Heart right ventricle (tissue), 16 donors: Measurements from ENCODE around the gene CRB2. TPM values are rescaled to one million over a fixed set of nuclear protein-coding genes. Genes with fewer than 3 reads are reported as not detected.
A peak's percentile ranks its signal among the peaks of the same experiment; 100 is the strongest.

ENCODE experiments used
- ATAC-seq, 8 donors: fragments of 200-7000 bp; cut with Tn5 transposase; one replicate each; pipeline ENCODE4 v1.9.1; 2020; ENCODE audit warnings: mild to moderate bottlenecking in 8 of 8, moderate library complexity in 8 of 8, moderate number of reproducible peaks in 1 of 8
- DNase-seq, 2 donors: peaks; one replicate each; pipeline ENCODE4 v3.0.0-alpha.2; 2020
- H3K27ac ChIP-seq, 10 donors: fragments of 200-600 bp; sonication (generic) in 2 of 10; one replicate each; pipeline versions ENCODE4 v1.5.0 to v1.8.0; 2020 to 2022; ENCODE audit warnings: mild to moderate bottlenecking in 3 of 10
- H3K27me3 ChIP-seq, 7 donors: fragments of 200-600 bp; one replicate each; pipeline ENCODE4 v1.8.0; 2021 to 2022; ENCODE audit warnings: mild to moderate bottlenecking in 2 of 7
- H3K36me3 ChIP-seq, 9 donors: fragments of 200-600 bp; sonication (generic) in 1 of 9; one replicate each; pipeline versions ENCODE4 v1.5.0 to v1.8.0; 2020 to 2022; ENCODE audit warnings: mild to moderate bottlenecking in 2 of 9
- H3K4me1 ChIP-seq, 9 donors: fragments of 200-600 bp; sonication (generic) in 1 of 9; one replicate each; pipeline versions ENCODE4 v1.5.0 to v1.8.0; 2020 to 2022; ENCODE audit warnings: mild to moderate bottlenecking in 4 of 9
- H3K4me3 ChIP-seq, 10 donors: fragments of 200-600 bp; sonication (generic) in 2 of 10; one replicate each; pipeline versions ENCODE4 v1.5.0 to v1.8.0; 2020 to 2022; ENCODE audit warnings: mild to moderate bottlenecking in 7 of 10, moderate library complexity in 2 of 10
- H3K9me3 ChIP-seq, 11 donors: fragments of 200-600 bp in 10 of 11; sonication (generic) in 2 of 11; one replicate each; pipeline versions ENCODE4 v1.5.0 to v1.8.0; 2013 to 2022; ENCODE audit warnings: mild to moderate bottlenecking in 2 of 11, control low read depth in 1 of 11, moderate library complexity in 1 of 11
- CTCF ChIP-seq, 9 donors: fragments of 200-600 bp; sonication (generic) in 2 of 9; IDR thresholded peaks; one replicate each; pipeline versions ENCODE4 v1.5.0 to v1.8.0; 2021 to 2022; ENCODE audit warnings: antibody characterized with exemption in 9 of 9, mild to moderate bottlenecking in 5 of 9, moderate library complexity in 1 of 9
- WGBS, 2 donors: extraction: QIAGEN DNeasy Blood & Tissue Kit; methylation state at CpG; one replicate each; pipeline ENCODE4 v1.1.7; 2013; ENCODE audit warnings: inconsistent platforms in 1 of 2; 5-methylcytosine and 5-hydroxymethylcytosine counted together
- intact Hi-C, 10 donors: fragments of 100-400 bp; cut with DNase I; formaldehyde crosslinking; loops; one replicate each; pipeline versions ENCODE4 v1.11.1 to v1.14.2; 2022
- polyA plus RNA-seq, 2 donors: library from polyadenylated mRNA; stranded (reverse); fragments of 200-250 nt; gene quantifications; one replicate each; pipeline ENCODE4 v1.2.3, GENCODE V29; 2013
- total RNA-seq, 10 donors: library from RNA; stranded (reverse); fragmentation: NEBNext Ultra II Directional in 3 of 10; extraction: Animal tissue kit (Norgen Biotek cat#: 25700) in 3 of 10; gene quantifications; one replicate each; pipeline versions ENCODE4 v1.2.1 to v1.2.4, GENCODE V29; 2021 to 2023
- donor health status: Arrhythmogenic right ventricular cardiomyopathy.
- donor health status: ischemic (EF 13 %, LVEDD 7.1; RV severe dilation, severe dysfunction).
- donor health status: healthy with polysubstance abuse.
- donor health status: DM: no; HTN: yes; CAD: no.
- donor health status: DM: no; HTN: no; CAD: no.
- donor health status: ischemic (EF 25% LVEDD 6.9; RV normal size, moderate dysfunction).
- donor health status: ischemic (EF 25% LVEDD 5.7; RV mildly dilated, moderate dysfunction).
- donor health status: healthy.
- donor health status: DM: yes; HTN: yes; CAD: no.
- donor health status: Ischemic cardiomyopathy.
- donor health status: ischemic (EF 35%, LVEDD 5.7; RV mildly dilated, moderate dysfunction).
- donor health status: nonischemic (EF 11% LVEDD 7.7; RV severe dilation, severe dysfunction).
- donor health status: DM: yes; HTN: yes; CAD: no.
- donor health status: PGD.
- donor health status: ischemic (EF 29% LVEDD 5.4; RV normal size, mild dysfunction).
- donor health status: nonischemic (EF 23%, LVEDD 6.1; RV moderate dilation, normal function).

CRB2 gene
- total and polyA plus RNA-seq, 12 donors = 0.01 to 0.24 (median 0.09) TPM; not detected in 9

GRCh38 chr9:123365881-123366528 is 10.0 kb downstream of the CRB2 start:
- Histone ChIP-seq H3K9me3 (no peaks in the 10 kb centered on the region), H3K27me3 (peaks cover 0 to 39% (median 28%) of the 10 kb centered on the region in 7 donors), H3K4me3 (no peak overlapping the region), H3K36me3 (no peaks in the 10 kb centered on the region), H3K27ac (no peak overlapping the region), H3K4me1 (peaks cover 0 to 2% (median 0%) of the 10 kb centered on the region in 9 donors)
- intact Hi-C loops = no loop called here
- WGBS, 2 donors = 70 to 77% methylated on average over 64 to 67 of the region's 67 CpGs
- no peak for DNase-seq
- TF ChIP-seq CTCF (IDR thresholded peaks at IDR 0.05) = no peak
- ATAC-seq = no peak

GRCh38 chr9:123368023-123368422 is 12.0 kb downstream of the CRB2 start:
- DNase-seq = no peak
- TF ChIP-seq CTCF (IDR thresholded peaks at IDR 0.05) = no peak
- Histone ChIP-seq H3K36me3 (no peaks in the 10 kb centered on the region), H3K4me1 (peaks cover 0 to 2% (median 0%) of the 10 kb centered on the region in 9 donors), H3K27ac (no peak overlapping the region), H3K27me3 (peaks cover 0 to 54% (median 48%) of the 10 kb centered on the region in 7 donors), H3K4me3 (no peak overlapping the region), H3K9me3 (no peaks in the 10 kb centered on the region)
- 59 to 72% methylated on average over 10 of the region's 10 CpGs for WGBS, 2 donors
- intact Hi-C loops = no loop called here
- peak in 4 of 8 donors; percentile 28 to 63 (median 40) for ATAC-seq

DNA sequence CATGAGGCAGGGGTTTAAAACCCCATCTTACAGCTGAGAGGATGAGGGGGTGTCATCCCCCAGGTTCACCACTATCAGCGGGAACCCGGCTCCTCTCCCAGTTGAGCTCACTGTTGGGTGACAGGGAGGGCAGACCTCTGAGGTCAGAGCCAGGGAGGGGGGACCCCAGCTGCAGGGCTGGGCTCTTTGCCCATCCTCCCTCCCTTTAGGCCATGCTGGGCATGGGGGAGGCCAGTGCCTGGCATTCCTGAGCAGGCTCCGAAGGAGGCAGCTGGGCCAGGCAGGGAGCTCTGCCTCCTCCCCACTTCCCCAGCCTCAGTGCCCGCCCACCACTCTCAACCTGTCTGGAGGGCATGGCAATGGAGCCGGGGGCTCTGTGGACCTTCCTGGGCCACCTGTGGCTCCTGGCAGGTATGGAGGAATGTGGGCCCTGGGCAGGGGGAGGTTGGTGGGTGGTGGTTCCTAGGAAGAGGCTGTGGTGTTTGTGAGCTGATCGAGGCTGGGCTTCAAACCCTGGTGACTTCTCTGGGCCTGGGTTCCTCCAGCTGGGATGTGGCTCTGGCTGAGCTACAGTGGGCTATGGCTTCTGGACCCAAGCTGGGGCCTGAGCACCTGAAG is 12.6 kb downstream of the CRB2 start:
- Histone ChIP-seq H3K9me3 (no peaks in the 10 kb centered on the region), H3K4me1 (peaks cover 0 to 2% (median 0%) of the 10 kb centered on the region in 9 donors), H3K36me3 (no peaks in the 10 kb centered on the region), H3K4me3 (no peak overlapping the region), H3K27me3 (peaks cover 5 to 60% (median 54%) of the 10 kb centered on the region in 7 donors), H3K27ac (no peak overlapping the region)
- DNase-seq (no peak), ATAC-seq (no peak)
- intact Hi-C loops = no loop called here
- WGBS, 2 donors = 76 to 85% methylated on average over 6 of the region's 6 CpGs
- no peak for TF ChIP-seq CTCF (IDR thresholded peaks at IDR 0.05)

DNA sequence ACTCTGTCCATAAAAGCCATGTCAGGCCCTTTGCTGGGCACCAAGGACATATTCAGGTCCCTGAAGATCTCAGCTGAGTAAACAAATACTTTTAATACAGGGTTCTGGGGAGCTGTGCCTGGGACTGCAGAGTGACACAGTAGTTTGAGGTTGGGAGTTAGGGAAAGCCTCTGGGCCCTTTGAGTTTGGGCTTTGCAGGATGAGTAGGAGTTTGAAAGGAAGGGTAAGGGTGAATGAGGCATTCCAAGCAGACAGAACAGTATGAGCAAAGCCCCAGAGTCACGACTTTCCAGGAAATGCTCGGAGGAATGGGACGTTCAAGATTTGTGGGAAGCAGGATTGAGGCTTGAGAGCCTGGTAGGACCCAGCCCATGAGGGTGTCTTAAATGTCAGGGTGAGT is 13.3 kb downstream of the CRB2 start:
- intact Hi-C loops = no loop called here
- Histone ChIP-seq H3K4me3 (no peak overlapping the region), H3K27ac (no peak overlapping the region), H3K9me3 (no peaks in the 10 kb centered on the region), H3K4me1 (peaks cover 0 to 7% (median 0%) of the 10 kb centered on the region in 9 donors), H3K27me3 (peaks cover 9 to 67% (median 60%) of the 10 kb centered on the region in 7 donors), H3K36me3 (no peaks in the 10 kb centered on the region)
- WGBS, 2 donors = 62 to 69% methylated on average over 3 of the region's 3 CpGs
- TF ChIP-seq CTCF (IDR thresholded peaks at IDR 0.05) = no peak
- DNase-seq (no peak), ATAC-seq (no peak)
